ENCODE results near the gene SMIM3.

The SMIM3 gene

GRCh38 chr5:150801117-150801927 lies 22.8 kb downstream of the SMIM3 start (continued):
- TF ChIP-seq SP2 (tag by site-specific recombination; IDR thresholded peaks at IDR 0.05) (no peak), ZBTB7A (tag by site-specific recombination; IDR thresholded peaks at IDR 0.05; ENCODE audit: low read depth) (no peak), SP3 (tag by site-specific recombination; IDR thresholded peaks at IDR 0.05) (peak; percentile 25; the same call in 1 of the 2 replicates), ZNF544 (tag by site-specific recombination; IDR thresholded peaks at IDR 0.05) (no peak), REST (tag by site-specific recombination; IDR thresholded peaks at IDR 0.05) (no peak), ZEB2 (tag by site-specific recombination; IDR thresholded peaks at IDR 0.05) (no peak), ZBTB8A (tag by site-specific recombination; IDR thresholded peaks at IDR 0.05) (no peak), SP7 (tag by site-specific recombination; IDR thresholded peaks at IDR 0.05) (no peak; the same call in 1 of the 2 replicates), HOXC10 (CRISPR knock-in tag; IDR thresholded peaks at IDR 0.05) (no peak), SETDB1 (IDR thresholded peaks at IDR 0.05; ENCODE audit: insufficient read length, low read length) (peak; percentile 41), ZNF514 (tag by site-specific recombination; IDR thresholded peaks at IDR 0.05) (no peak), ZBTB10 (tag by site-specific recombination; IDR thresholded peaks at IDR 0.05) (no peak), ZBTB20 (tag by site-specific recombination; IDR thresholded peaks at IDR 0.05) (peak; percentile 100), ZNF707 (tag by site-specific recombination; IDR thresholded peaks at IDR 0.05) (no peak), ZNF501 (tag by site-specific recombination; IDR thresholded peaks at IDR 0.05) (0 out of 2 replicates have a peak, but pooled peaks have one; percentile 28), ZNF701 (tag by site-specific recombination; IDR thresholded peaks at IDR 0.05) (no peak), ZNF138 (tag by site-specific recombination; IDR thresholded peaks at IDR 0.05; ENCODE audit: borderline replicate concordance) (no peak), ZNF660 (tag by site-specific recombination; IDR thresholded peaks at IDR 0.05) (peak; percentile 81), ZNF560 (tag by site-specific recombination; IDR thresholded peaks at IDR 0.05; ENCODE audit: borderline replicate concordance) (no peak), SALL2 (tag by site-specific recombination; IDR thresholded peaks at IDR 0.05; ENCODE audit: borderline replicate concordance) (no peak), ZNF341 (tag by site-specific recombination; IDR thresholded peaks at IDR 0.05; ENCODE audit: low read depth) (no peak), TCF7L2 (IDR thresholded peaks at IDR 0.05; ENCODE audit: borderline replicate concordance, low read depth, low read length) (no peak), PRDM2 (tag by site-specific recombination; IDR thresholded peaks at IDR 0.05; ENCODE audit: borderline replicate concordance) (no peak), ZNF626 (tag by site-specific recombination; IDR thresholded peaks at IDR 0.05) (no peak), ZNF132 (tag by site-specific recombination; IDR thresholded peaks at IDR 0.05; ENCODE audit: borderline replicate concordance) (no peak), YY2 (tag by site-specific recombination; IDR thresholded peaks at IDR 0.05) (no peak), EGR2 (tag by site-specific recombination; IDR thresholded peaks at IDR 0.05; ENCODE audit: low read depth) (0 out of 2 replicates have a peak, but pooled peaks have one; percentile 5), ZNF426 (tag by site-specific recombination; IDR thresholded peaks at IDR 0.05) (no peak), ZIC2 (tag by site-specific recombination; IDR thresholded peaks at IDR 0.05) (no peak)
